Thyroid gland (tissue), 4 donors: ENCODE results near the gene MAP4K1. TPM values are rescaled to one million over a fixed set of nuclear protein-coding genes. Genes with fewer than 3 reads are reported as not detected.

Experiments used
- DNase-seq, 2 donors: peaks; one replicate each; pipeline ENCODE4 v3.0.0-alpha.2; 2019
- H3K27ac ChIP-seq, 3 donors: fragments of 200-600 bp; sonication (generic); 1 replicate in 2 of 3; 2 replicates in 1 of 3; pipeline ENCODE4 v1.5.1; 2016 to 2019; ENCODE audit warnings: mild to moderate bottlenecking in 1 of 3, moderate library complexity in 1 of 3
- H3K27me3 ChIP-seq: fragments of 200-600 bp; sonication (generic); one replicate; pipeline ENCODE4 v1.5.1; 2019
- H3K36me3 ChIP-seq, 2 donors: fragments of 200-600 bp; sonication (generic); one replicate each; pipeline ENCODE4 v1.5.1; 2016 to 2019
- H3K4me1 ChIP-seq, 2 donors: fragments of 200-600 bp; sonication (generic); one replicate each; pipeline ENCODE4 v1.5.1; 2017 to 2019
- H3K4me3 ChIP-seq, 3 donors: fragments of 200-600 bp; sonication (generic); replicated peaks in 1 of 3; 1 replicate in 2 of 3; 2 replicates in 1 of 3; pipeline ENCODE4 v1.5.1; 2016; ENCODE audit warnings: mild to moderate bottlenecking in 1 of 3
- H3K9me3 ChIP-seq: fragments of 200-600 bp; sonication (generic); one replicate; pipeline ENCODE4 v1.5.1; 2017
- CTCF ChIP-seq, 6 experiments: fragments of 200-600 bp in 3 of 6; fragments of 450-650 bp in 3 of 6; sonication (generic) in 3 of 6; IDR thresholded peaks; one replicate each; pipeline ENCODE4 v1.5.1; 2016 to 2019; ENCODE audit warnings: antibody characterized with exemption in 6 of 6, mild to moderate bottlenecking in 2 of 6, inconsistent platforms in 1 of 6, moderate library complexity in 1 of 6
- POLR2A ChIP-seq, 2 donors: fragments of 450-650 bp; IDR thresholded peaks; one replicate each; pipeline ENCODE4 v1.6.1; 2017; ENCODE audit warnings: antibody characterized with exemption in 2 of 2, mild to moderate bottlenecking in 2 of 2, moderate library complexity in 1 of 2
- WGBS, 2 donors: methylation state at CpG; one replicate each; pipeline ENCODE4 v1.1.5; 2017; 5-methylcytosine and 5-hydroxymethylcytosine counted together
- intact Hi-C: fragments of 100-400 bp; cut with DNase I; formaldehyde crosslinking; loops from one replicate; pipeline ENCODE4 v1.15.1; 2023
- total RNA-seq, 4 donors: library from RNA; depleted of rRNA; stranded (reverse); fragments of >200 nt; gene quantifications; one replicate each; pipeline ENCODE4 v1.2.3, GENCODE V29; 2016

The MAP4K1 gene
- total RNA-seq = 1 to 10 TPM in 3 of 4 donors, under 1 TPM in 1; 0.83 to 9.7 (median 2.2) TPM

GRCh38 chr19:38617764-38618589 is at the start of gene MAP4K1:
Gene MAP4K1, minus strand, starts transcription at chr19:38617953. Its CDS starts 58 bp downstream, at chr19:38617895.
- DNase-seq = peak; percentile 7 to 39
- peak within 1 kb of the TSS in 2 of 3 donors; percentile 37 to 56 for H3K27ac ChIP-seq
- intact Hi-C loops = no loop called here
- H3K27me3 ChIP-seq = no peaks in the 10 kb centered on the region
- WGBS, 2 donors = 5 to 33% methylated on average over 9 to 13 of the region's 28 CpGs
- no peaks in the 10 kb centered on the region for H3K9me3 ChIP-seq
- TF ChIP-seq POLR2A (IDR thresholded peaks at IDR 0.05) = no peak
- no peak for TF ChIP-seq CTCF (IDR thresholded peaks at IDR 0.05)
- peaks cover 12 to 24% of the 10 kb centered on the region in 2 donors for H3K36me3 ChIP-seq
- peaks cover 17% of the 10 kb centered on the region in 2 donors for H3K4me1 ChIP-seq
- H3K4me3 ChIP-seq = peak within 1 kb of the TSS; percentile 35 to 97 (median 68)

GRCh38 chr19:38666663-38667511 is 49.1 kb upstream of the MAP4K1 start:
- no peak for TF ChIP-seq CTCF (IDR thresholded peaks at IDR 0.05)
- TF ChIP-seq POLR2A (IDR thresholded peaks at IDR 0.05) = peak in 1 of 2 donors; percentile 11
- intact Hi-C loops = no loop called here
- Histone ChIP-seq H3K9me3 (no peaks in the 10 kb centered on the region), H3K36me3 (no peaks in the 10 kb centered on the region), H3K27me3 (no peaks in the 10 kb centered on the region), H3K4me1 (peaks cover 75 to 100% of the 10 kb centered on the region in 2 donors), H3K27ac (peak overlapping the region; percentile 96 to 97 (median 97)), H3K4me3 (no peak overlapping the region)
- WGBS, 2 donors = 42 to 50% methylated on average over 10 of the region's 10 CpGs
- no peak for DNase-seq

- WGBS, 2 donors = 44 to 46% methylated on average over 19 of the region's 19 CpGs
- peak; percentile 66 to 78 for DNase-seq
Observed at GRCh38 chr19:38665950-38666662, 48.4 kb upstream of the MAP4K1 start.

More at GRCh38 chr19:38665950-38666662, 48.4 kb upstream of the MAP4K1 start:
- Histone ChIP-seq H3K27ac (peak overlapping the region; percentile 96 to 97 (median 97)), H3K4me1 (peaks cover 75 to 100% of the 10 kb centered on the region in 2 donors), H3K27me3 (no peaks in the 10 kb centered on the region), H3K36me3 (no peaks in the 10 kb centered on the region), H3K9me3 (no peaks in the 10 kb centered on the region), H3K4me3 (no peak overlapping the region)
- TF ChIP-seq CTCF (IDR thresholded peaks at IDR 0.05) (no peak), POLR2A (IDR thresholded peaks at IDR 0.05) (peak in 1 of 2 donors; percentile 33)
- intact Hi-C loops = no loop called here
